Esophagus muscularis mucosa (tissue), 4 donors: ENCODE results near the gene DNAJC9. TPM values are rescaled to one million over a fixed set of nuclear protein-coding genes. Genes with fewer than 3 reads are reported as not detected.
"Not testable (repeated sequence)": the region's sequence is repeated elsewhere in the genome, so short reads cannot be mapped to it uniquely, and the experiment has no call there.

ENCODE experiments used
- DNase-seq: peaks from one replicate; pipeline ENCODE4 v3.0.0-alpha.2; 2017; ENCODE audit errors: extremely low spot score
- H3K27ac ChIP-seq, 4 donors: fragments of 200-600 bp; sonication (generic); replicated peaks in 1 of 4; 1 replicate in 3 of 4; 2 replicates in 1 of 4; pipeline ENCODE4 v1.5.1; 2016 to 2019; ENCODE audit warnings: mild to moderate bottlenecking in 1 of 4
- H3K27me3 ChIP-seq, 4 donors: fragments of 200-600 bp; sonication (generic); one replicate each; pipeline versions ENCODE4 v1.5.1 to v1.6.0; 2016 to 2019
- H3K36me3 ChIP-seq, 4 donors: fragments of 200-600 bp; sonication (generic); one replicate each; pipeline ENCODE4 v1.5.1; 2016 to 2019
- H3K4me1 ChIP-seq, 4 donors: fragments of 200-600 bp; sonication (generic); one replicate each; pipeline ENCODE4 v1.5.1; 2016 to 2019
- H3K4me3 ChIP-seq, 4 donors: fragments of 200-600 bp; sonication (generic); 1 replicate in 2 of 4; 2 replicates in 2 of 4; pipeline ENCODE4 v1.5.1; 2016 to 2019; ENCODE audit warnings: mild to moderate bottlenecking in 4 of 4, moderate library complexity in 1 of 4
- H3K9me3 ChIP-seq, 4 donors: fragments of 200-600 bp; sonication (generic); 1 replicate in 3 of 4; 2 replicates in 1 of 4; pipeline ENCODE4 v1.5.1; 2016 to 2019
- CTCF ChIP-seq, 3 experiments: fragments of 200-600 bp in 2 of 3; fragments of 450-650 bp in 1 of 3; sonication (generic) in 2 of 3; IDR thresholded peaks; one replicate each; pipeline ENCODE4 v1.5.1; 2017 to 2019; ENCODE audit warnings: antibody characterized with exemption in 3 of 3, mild to moderate bottlenecking in 2 of 3, moderate library complexity in 1 of 3
- EP300 ChIP-seq: sonication (generic); formaldehyde crosslinking; IDR thresholded peaks from one replicate; pipeline ENCODE4 v1.6.1; 2017; ENCODE audit warnings: antibody characterized with exemption
- POLR2A ChIP-seq: fragments of 450-650 bp; IDR thresholded peaks from one replicate; pipeline ENCODE4 v1.6.1; 2017; ENCODE audit warnings: antibody characterized with exemption, moderate library complexity, mild to moderate bottlenecking, low read depth
- POLR2AphosphoS5 ChIP-seq, 2 donors: sonication (generic); formaldehyde crosslinking; IDR thresholded peaks; one replicate each; pipeline ENCODE4 v1.6.1; 2017; ENCODE audit warnings: antibody characterized with exemption in 2 of 2
- WGBS: methylation state at CpG from one replicate; pipeline ENCODE4 v1.1.5; 2018; 5-methylcytosine and 5-hydroxymethylcytosine counted together
- intact Hi-C: fragments of 100-400 bp; cut with DNase I; formaldehyde crosslinking; loops from one replicate; pipeline ENCODE4 v1.15.1; 2023
- total RNA-seq, 4 donors: library from RNA; depleted of rRNA; stranded (reverse); fragments of >200 nt; gene quantifications; one replicate each; pipeline versions ENCODE4 v1.1.0 to v1.2.1, GENCODE V29; 2016

Gene DNAJC9
- total RNA-seq, 4 donors from 2014 or later: 9.3 to 13.6 (median 11.1) TPM

GRCh38 chr10:73262105-73262730, 15.2 kb upstream of the DNAJC9 start:
- H3K27me3 ChIP-seq: no peaks in the 10 kb centered on the region
- H3K4me1 ChIP-seq: no peaks in the 10 kb centered on the region
- 65% methylated on average over 4 of the region's 4 CpGs for WGBS
- no peak overlapping the region for H3K4me3 ChIP-seq
- no peaks in the 10 kb centered on the region for H3K36me3 ChIP-seq
- intact Hi-C loops: loop anchor here (5.0 kb wide), 1 partner anchor 95 kb away; the partner anchor contains the start of gene CFAP70
- H3K27ac ChIP-seq: no peak overlapping the region
- TF ChIP-seq CTCF (IDR thresholded peaks at IDR 0.05): no peak
- TF ChIP-seq POLR2A: no peak
- no peak for TF ChIP-seq EP300
- no peak for TF ChIP-seq POLR2AphosphoS5 (IDR thresholded peaks at IDR 0.05)
- DNase-seq: no peak
- no peaks in the 10 kb centered on the region for H3K9me3 ChIP-seq

- DNase-seq: no peak
- H3K4me3 ChIP-seq: no peak overlapping the region
- 92% methylated on average over 9 of the region's 9 CpGs for WGBS
- no peak overlapping the region for H3K27ac ChIP-seq
- no peaks in the 10 kb centered on the region for H3K4me1 ChIP-seq
- no peaks in the 10 kb centered on the region for H3K27me3 ChIP-seq
- TF ChIP-seq POLR2A (no peak), POLR2AphosphoS5 (IDR thresholded peaks at IDR 0.05) (no peak), EP300 (no peak), CTCF (IDR thresholded peaks at IDR 0.05) (no peak)
- intact Hi-C loops: loop anchor here (5.0 kb wide), 1 partner anchor 96 kb away; the partner anchor contains the start of gene CFAP70
- H3K9me3 ChIP-seq: no peaks in the 10 kb centered on the region
- no peaks in the 10 kb centered on the region for H3K36me3 ChIP-seq
Observed at GRCh38 chr10:73261362-73261995, 14.4 kb upstream of the DNAJC9 start.

- H3K27me3 ChIP-seq, H3K9me3 ChIP-seq, H3K27ac ChIP-seq, intact Hi-C loops, DNase-seq, H3K4me3 ChIP-seq, H3K36me3 ChIP-seq: not testable (repeated sequence)
- H3K4me1 ChIP-seq: peaks cover 3 to 16% (median 9%) of the 10 kb centered on the region in 4 donors
- WGBS: 94% methylated on average over 10 of the region's 10 CpGs
Observed at GRCh38 chr10:73258612-73259011, 11.6 kb upstream of the DNAJC9 start.

- Histone ChIP-seq H3K27me3 (no peaks in the 10 kb centered on the region), H3K27ac (peak overlapping the region; percentile 85 to 94 (median 90)), H3K4me3 (peak overlapping the region; percentile 67 to 94 (median 82)), H3K9me3 (no peaks in the 10 kb centered on the region), H3K36me3 (peaks cover 4 to 23% (median 20%) of the 10 kb centered on the region in 4 donors), H3K4me1 (peaks cover 21 to 40% (median 33%) of the 10 kb centered on the region in 4 donors)
- no peak for DNase-seq
- intact Hi-C loops: loop anchor here (5.0 kb wide), 1 partner anchor 159 kb away; the partner anchor contains the start of gene ANXA7
- TF ChIP-seq POLR2A: no peak
- TF ChIP-seq EP300: no peak
- TF ChIP-seq POLR2AphosphoS5 (IDR thresholded peaks at IDR 0.05): no peak
- TF ChIP-seq CTCF (IDR thresholded peaks at IDR 0.05): no peak
- 0% methylated on average over 4 of the region's 4 CpGs for WGBS
Observed at GRCh38 chr10:73253225-73253555, 6.1 kb upstream of the DNAJC9 start.

GRCh38 chr10:73252445-73253224, 5.6 kb upstream of the DNAJC9 start, which contains the start of gene MRPS16:
Gene MRPS16 (minus strand): TSS chr10:73252644. CDS start chr10:73252482, 162 bp downstream.
- Histone ChIP-seq H3K4me1 (peaks cover 24 to 45% (median 37%) of the 10 kb centered on the region in 4 donors), H3K9me3 (no peaks in the 10 kb centered on the region), H3K27ac (peak within 1 kb of the TSS; percentile 85 to 94 (median 90)), H3K4me3 (peak within 1 kb of the TSS; percentile 67 to 94 (median 82)), H3K36me3 (peaks cover 4 to 23% (median 20%) of the 10 kb centered on the region in 4 donors), H3K27me3 (no peaks in the 10 kb centered on the region)
- DNase-seq: peak; percentile 97
- intact Hi-C loops: loop anchor here (5.0 kb wide), 1 partner anchor 160 kb away; the partner anchor contains the start of gene ANXA7
- TF ChIP-seq CTCF (IDR thresholded peaks at IDR 0.05) (peak in 1 of 3 experiments; percentile 25), EP300 (no peak), POLR2A (peak; percentile 26), POLR2AphosphoS5 (IDR thresholded peaks at IDR 0.05) (peak; percentile 94 to 100)
- WGBS: under 1% methylated on average over 30 of the region's 51 CpGs
